GM18870 (cell line): Measurements from ENCODE around the gene PPP6R2.
"Not testable (repeated sequence)": the region's sequence is repeated elsewhere in the genome, so short reads cannot be mapped to it uniquely, and the experiment has no call there.

ENCODE experiments used
- ATAC-seq: cut with Tn5 transposase; IDR thresholded peaks from one replicate; pipeline ENCODE4 v1.9.1; 2021; ENCODE audit warnings: moderate library complexity; ENCODE audit not compliant: unreplicated experiment

The PPP6R2 gene

GRCh38 chr22:50339945-50340879 is 2.9 kb upstream of the PPP6R2 start:
- ATAC-seq: no peak

GRCh38 chr22:50341977-50342650 is 1.0 kb upstream of the PPP6R2 start:
- ATAC-seq: peak; percentile 50

GRCh38 chr22:50343541-50343935 is 411 bp downstream of the PPP6R2 start:
- ATAC-seq: no peak

GRCh38 chr22:50346470-50346869 is 3.3 kb downstream of the PPP6R2 start:
- no peak for ATAC-seq

- no peak for ATAC-seq
Observed at GRCh38 chr22:50347157-50347556, 4.0 kb downstream of the PPP6R2 start.

GRCh38 chr22:50348058-50348457 is 4.9 kb downstream of the PPP6R2 start:
- no peak for ATAC-seq

- no peak for ATAC-seq
Observed at GRCh38 chr22:50356186-50356585, 13.1 kb downstream of the PPP6R2 start.

- ATAC-seq: no peak
Observed at GRCh38 chr22:50357222-50357621, 14.1 kb downstream of the PPP6R2 start.

- no peak for ATAC-seq
Observed at GRCh38 chr22:50357756-50358155, 14.6 kb downstream of the PPP6R2 start.

- ATAC-seq: no peak
Observed at GRCh38 chr22:50360578-50360977, 17.5 kb downstream of the PPP6R2 start.

GRCh38 chr22:50361222-50361621 is 18.1 kb downstream of the PPP6R2 start:
- ATAC-seq: no peak

- no peak for ATAC-seq
Observed at GRCh38 chr22:50361688-50362087, 18.6 kb downstream of the PPP6R2 start.

- ATAC-seq: no peak
Observed at GRCh38 chr22:50363166-50363802, 20.2 kb downstream of the PPP6R2 start.

- ATAC-seq: not testable (repeated sequence)
Observed at GRCh38 chr22:50363803-50364194, 20.7 kb downstream of the PPP6R2 start.

GRCh38 chr22:50367778-50368500 is 24.8 kb downstream of the PPP6R2 start:
- no peak for ATAC-seq

GRCh38 chr22:50371101-50371648 is 28.0 kb downstream of the PPP6R2 start:
- no peak for ATAC-seq

GRCh38 chr22:50376085-50376651 is 33.0 kb downstream of the PPP6R2 start:
- ATAC-seq: no peak

GRCh38 chr22:50381021-50381555 is 38.0 kb downstream of the PPP6R2 start:
- not testable (repeated sequence) for ATAC-seq

GRCh38 chr22:50396751-50397370 is 53.7 kb downstream of the PPP6R2 start:
- no peak for ATAC-seq
